Measurements from ENCODE around the gene ABHD5.

DNA sequence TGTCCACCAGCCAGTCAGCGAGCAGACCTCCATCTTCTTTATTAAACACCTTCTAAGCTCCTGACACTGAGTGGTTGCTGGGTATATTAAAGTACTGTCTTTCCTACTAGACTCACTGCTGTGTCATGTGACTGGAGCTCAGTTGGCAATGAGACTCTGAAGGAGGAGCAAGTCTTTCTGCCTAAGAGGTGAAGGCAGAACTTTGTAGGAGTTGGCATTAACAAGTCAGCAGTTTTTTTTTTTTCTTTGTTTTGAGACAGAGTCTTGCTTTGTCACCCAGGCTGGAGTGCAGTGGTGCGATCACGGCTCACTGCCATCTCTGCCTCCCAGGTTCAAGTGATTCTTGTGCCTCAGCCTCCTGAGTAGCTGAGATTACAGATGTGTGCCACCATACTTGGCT lies 62.2 kb downstream of the ABHD5 start:
- TF ChIP-seq GATA2 (IDR thresholded peaks at IDR 0.05; ENCODE audit: low read depth, low read length), result no peak
- no peak for TF ChIP-seq GATA3 (IDR thresholded peaks at IDR 0.05; ENCODE audit: low read depth, low read length)

All from SH-SY5Y (cell line).